Kidney capillary endothelial cell (primary cell): ENCODE data around the gene STARD6.
A peak's percentile ranks its signal among the peaks of the same experiment; 100 is the strongest.
"Not testable (repeated sequence)": the region's sequence is repeated elsewhere in the genome, so short reads cannot be mapped to it uniquely, and the experiment has no call there.

Source experiments
- DNase-seq: peaks from one replicate; pipeline ENCODE4 v3.0.0-alpha.2; 2018; ENCODE audit warnings: low spot score

The STARD6 gene, protein sequence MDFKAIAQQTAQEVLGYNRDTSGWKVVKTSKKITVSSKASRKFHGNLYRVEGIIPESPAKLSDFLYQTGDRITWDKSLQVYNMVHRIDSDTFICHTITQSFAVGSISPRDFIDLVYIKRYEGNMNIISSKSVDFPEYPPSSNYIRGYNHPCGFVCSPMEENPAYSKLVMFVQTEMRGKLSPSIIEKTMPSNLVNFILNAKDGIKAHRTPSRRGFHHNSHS

DNA sequence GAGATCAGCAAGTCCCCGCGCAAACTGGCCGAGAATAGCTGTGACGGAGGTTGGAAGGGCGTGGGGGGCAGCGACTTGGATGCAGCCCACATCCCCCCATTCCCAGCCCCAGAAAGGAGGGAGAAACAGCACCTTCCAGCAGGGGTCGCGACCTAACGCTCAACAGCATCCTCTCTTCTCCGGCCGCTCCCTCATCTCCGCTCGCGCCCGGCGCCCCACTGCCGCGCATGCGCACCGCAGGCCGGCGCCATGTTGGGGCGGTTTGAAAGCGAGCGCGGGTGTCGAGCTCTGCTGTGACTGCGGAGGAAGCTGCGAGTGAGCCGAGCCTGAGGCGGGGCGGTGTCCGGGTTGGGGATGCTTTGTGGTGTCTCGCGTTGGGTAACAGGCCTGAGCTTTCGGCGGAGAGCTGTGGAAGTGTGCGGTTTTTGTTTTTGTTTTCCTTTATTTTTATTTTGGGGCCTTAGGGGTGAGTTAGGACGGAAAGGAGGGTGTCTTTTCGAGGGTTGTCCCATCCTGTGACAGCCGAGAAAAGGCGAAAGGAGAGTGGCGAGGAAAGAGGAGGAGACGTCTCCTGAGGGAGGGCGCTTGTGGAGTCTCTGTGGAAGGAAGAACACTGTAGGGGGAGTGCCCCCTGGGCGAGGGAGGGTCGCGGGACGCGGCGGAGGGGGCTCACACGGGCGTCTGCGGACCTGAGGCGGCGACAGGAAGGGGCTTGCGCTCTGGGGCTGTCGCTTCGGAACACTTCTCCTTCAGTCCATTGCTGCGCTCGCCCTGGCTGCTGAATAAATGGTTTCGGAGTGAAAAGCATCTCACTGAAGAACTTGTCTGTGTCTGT is at the start of gene STARD6, which contains the start of gene C18orf54:
TSS of gene STARD6 (minus strand) at position 199 of the 835 bp plus-strand sequence. CDS start 3,285 bp downstream, outside the sequence.
TSS of gene C18orf54 (plus strand) at position 247 of the 835 bp plus-strand sequence. CDS start 2,667 bp downstream, outside the sequence.
- DNase-seq, result peak; percentile 89

DNA sequence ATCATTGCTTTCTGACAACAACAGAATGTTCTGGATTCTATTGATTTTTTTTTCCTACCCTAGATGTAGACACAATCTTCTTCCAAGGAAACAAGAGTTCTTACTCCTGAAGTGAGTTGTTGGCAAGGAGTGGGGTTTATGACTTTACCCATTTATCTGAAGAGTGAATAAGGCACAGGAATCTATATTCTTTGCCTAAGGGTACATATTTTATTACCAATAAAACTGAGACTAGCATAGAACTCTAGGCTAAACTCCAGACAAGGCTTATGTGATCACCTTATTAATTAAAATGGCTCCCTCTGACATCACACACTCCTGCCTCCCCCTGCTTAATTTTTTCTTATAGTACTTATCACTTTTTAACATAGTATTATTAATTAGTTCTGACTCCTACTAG is 47.6 kb upstream of the STARD6 start:
- DNase-seq, result no peak

DNA sequence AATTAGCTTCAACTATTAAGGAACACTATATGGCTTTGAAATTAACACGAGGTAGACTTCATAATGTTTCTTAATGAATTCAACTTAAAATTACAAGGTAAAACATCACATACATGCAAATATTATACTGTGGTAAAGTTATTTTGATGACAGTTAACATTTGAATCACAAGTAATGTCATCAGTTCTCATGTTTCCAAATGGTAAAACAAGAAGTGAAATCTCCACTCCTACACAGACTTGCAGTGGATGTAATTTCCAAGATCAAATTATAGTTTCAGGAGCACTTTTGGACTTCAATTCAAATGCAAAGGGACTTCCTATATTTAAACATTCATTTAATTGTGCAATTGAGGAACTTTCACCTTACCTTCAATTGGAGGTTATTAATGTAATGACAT is 39.1 kb upstream of the STARD6 start:
- DNase-seq, result no peak

DNA sequence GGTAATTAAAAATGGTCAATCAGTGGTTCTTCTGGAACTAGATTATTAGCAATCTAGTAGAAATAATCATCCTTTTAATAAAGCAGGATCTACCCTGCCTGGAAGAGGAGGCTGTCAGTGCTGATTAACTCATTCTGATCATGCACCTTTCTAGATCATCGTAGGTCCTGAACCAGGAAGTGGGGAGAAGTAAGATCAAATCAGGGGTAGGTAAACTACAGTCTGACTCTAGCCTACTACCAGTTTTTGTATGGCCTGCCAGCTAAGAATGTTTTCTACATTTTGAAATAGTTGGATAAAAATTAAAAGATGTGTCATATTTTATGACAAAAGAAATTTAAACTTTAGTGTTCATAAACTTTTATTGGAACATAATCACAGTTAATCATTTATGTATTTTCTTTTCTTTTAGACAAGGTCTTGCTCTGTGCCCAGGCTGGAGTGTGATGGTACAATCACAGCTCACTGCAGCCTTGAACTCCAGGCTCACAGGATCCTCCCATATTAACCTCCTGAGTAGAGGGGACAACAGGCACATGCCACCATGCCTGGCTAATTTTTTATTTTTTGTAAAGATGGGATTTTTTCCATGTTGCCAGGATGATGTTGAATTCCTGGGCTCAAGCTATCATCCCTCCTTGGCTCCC is 36.1 kb upstream of the STARD6 start:
- DNase-seq, result no peak

DNA sequence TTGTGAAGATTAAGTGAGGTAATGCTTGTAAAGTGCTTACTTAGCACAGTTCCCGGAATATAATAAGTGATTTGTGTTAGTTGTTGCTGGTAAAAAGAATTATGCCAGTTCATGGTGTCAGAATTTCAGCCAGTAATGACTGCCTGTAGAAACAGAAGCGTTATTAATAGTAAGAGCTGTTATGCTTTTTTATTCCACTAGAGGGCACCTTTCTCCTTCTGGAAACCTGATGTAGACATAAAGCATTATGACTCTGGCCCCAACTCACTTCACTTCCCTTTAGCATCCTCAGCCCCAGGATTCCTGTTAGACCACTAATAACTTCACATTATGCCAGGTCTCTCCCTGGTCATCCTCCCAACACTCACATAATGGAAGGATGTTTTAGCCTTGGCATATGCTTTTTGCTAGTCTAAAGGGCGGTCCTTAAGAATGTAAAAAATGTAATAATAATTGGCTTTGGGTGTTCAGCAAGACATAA is 34.9 kb upstream of the STARD6 start:
- DNase-seq, result peak; percentile 82

DNA sequence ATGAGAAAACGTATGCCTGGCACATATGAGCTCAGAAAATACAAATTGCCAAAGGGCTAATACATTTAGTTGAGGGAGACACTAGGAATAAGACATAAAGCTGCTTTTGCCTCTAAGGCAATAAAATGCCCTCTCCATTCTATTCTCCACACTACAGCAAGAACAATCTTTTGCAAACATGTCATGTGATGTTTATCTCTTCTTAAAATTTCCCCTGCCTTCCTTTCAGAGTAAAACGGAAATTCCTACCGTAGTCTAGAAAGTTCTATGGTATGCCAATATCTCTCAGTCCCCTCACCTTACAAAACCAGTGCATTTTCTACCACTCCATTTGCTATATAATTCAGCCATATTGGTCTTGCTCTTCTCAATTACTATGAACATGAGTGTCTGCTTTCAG is 33.2 kb upstream of the STARD6 start:
- DNase-seq, result no peak

DNA sequence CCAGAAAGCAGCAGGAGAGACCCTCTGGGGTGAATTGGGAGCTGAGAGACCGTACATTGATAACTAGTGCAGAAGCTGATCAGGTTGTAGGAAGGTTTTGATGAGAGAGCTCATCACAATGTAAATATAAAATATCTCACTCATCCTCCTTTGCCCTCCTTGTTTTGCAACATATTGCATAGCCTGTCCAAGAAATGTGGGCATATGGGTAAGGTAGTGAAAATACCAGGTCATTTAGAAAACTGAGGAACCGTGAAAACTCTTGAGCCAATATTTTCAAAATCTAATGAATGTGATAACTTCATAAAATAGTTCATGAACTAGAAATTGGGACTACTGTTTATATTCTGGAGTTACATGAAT is 31.5 kb upstream of the STARD6 start:
- DNase-seq, result no peak

DNA sequence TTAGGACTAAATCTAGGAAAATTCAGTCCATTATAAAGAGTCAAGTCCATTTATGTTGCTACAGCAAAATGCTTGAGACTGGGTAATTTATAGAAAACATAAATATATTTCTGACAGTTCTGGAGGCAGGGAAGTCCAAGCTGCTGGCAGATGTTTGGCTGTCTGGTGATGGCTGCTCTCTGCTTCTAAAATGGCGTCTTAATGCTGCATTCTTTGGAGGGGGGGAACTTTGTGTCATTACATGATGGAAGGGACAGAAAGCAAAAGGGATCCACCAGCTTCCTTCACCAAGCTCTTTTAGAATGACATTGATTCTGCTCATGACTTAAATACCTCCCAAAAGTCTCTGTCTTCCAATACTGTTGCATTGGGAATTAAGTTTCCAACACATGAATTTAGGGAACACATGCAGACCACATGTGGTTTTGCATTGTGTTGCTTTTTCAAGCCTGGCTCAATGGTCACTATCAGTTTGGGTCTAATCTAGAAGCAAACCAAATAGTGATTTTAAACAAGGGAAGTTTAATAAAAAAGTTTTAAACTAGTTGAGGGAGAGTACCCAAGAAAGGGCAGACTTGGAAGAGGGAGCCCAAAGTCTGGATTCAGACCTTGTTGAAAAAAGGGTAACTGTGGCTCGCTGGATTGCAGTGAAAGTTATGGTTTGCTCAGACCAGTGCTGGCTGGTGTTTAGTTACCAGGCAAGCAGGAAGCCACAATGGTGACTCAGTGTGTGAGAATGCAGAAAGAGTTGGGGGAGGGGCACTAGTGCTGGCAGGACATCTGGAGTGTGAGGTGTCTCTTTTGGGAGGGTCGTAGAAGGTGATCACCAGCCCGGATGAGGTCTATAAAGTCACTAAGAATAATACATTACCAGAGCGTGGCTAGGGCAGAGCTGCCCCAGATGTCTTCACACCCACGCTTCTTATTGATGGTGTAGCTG is 30.8 kb upstream of the STARD6 start:
- peak; percentile 92 for DNase-seq

DNA sequence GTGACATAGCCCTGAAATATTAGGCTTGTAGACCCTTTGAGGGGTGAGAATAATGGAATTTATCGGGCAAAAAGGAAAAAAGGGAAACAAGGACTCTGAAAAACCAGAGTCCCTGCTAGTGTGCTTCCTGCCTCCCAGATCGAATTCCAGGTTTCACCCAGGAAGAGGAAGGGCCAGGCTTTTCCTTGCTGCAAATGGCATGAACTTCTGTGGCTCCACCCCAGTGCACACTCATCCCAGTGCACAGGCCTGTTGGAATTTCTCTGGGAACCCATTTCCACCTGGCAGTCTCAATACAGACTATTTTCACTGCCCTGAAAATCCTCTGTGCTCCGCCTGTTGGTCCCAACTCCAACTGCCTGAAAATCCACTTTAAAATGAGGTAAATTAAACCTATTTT is 30.0 kb upstream of the STARD6 start:
- no peak for DNase-seq

DNA sequence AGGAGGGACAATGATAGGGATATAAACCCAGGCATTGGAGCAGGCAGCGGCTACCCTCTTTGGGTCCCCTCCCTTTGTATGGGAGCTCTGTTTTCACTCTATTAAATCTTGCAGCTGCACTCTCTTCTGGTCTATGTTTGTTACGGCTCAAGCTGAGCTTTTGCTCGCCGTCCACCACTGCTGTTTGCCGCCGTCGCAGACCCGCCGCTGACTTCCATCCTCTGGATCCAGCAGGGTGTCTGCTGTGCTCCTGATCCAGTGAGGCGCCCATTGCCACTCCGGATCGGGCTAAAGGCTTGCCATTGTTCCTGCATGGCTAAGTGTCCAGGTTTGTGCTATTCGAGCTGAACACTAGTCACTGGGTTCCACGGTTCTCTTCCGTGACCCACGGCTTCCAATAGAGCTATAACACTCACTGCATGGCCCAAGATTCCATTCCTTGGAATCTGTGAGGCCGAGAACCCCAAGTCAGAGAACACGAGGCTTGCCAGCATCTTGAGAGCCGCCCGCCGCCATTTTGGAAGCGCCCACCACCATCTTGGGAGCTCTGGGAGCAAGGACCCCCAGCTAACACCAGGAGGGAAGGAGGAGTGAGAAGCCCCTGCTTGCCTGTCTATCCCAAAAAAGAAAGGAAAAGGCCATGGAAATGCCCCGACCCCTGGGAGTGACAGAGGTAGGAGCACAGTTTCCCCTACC is 29.3 kb upstream of the STARD6 start:
- DNase-seq, result not testable (repeated sequence)

DNA sequence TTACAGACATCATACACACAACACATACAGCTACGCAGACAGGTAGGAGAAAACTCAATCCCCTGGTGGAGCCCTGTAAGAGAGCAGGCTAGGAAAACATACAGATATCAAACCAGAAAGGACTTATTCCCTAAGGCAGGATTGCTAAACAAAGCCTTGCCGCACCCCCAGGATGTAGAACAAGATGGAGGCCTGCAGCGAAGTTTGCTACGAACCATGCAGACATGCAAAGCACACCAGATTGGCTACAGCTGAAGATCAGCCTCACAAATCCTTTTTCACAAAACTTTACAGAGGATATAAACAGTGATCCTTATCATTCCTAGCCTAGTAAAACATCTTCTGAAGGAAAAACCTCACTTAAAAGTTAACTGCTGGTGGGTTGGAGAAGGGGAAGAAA is 28.4 kb upstream of the STARD6 start:
- DNase-seq, result no peak

DNA sequence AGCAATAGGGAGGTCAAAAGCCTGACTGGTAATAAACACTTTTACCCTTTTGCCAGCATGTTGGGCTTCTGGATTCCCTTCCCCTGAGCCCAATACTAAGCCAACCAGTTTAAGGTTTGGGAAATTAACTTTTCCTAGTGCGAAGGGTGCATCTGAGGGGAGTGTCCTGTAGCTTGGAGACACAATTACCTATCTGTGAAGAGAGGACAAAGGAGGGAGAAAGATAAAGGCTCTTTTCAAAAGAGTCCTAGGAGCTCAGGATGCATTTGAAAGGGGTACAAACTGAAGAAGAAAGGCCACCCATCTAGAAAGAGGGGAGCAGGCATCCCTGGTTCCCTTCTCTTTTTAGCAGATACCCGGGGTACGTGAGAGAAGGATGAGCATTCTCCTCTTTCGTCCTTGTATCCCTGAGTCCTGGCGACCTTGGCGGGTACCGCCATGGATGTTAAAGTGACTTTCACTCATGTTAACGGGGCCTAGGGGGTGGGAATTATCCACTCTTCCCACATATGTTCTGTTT is 25.1 kb upstream of the STARD6 start:
- DNase-seq, result no peak

DNA sequence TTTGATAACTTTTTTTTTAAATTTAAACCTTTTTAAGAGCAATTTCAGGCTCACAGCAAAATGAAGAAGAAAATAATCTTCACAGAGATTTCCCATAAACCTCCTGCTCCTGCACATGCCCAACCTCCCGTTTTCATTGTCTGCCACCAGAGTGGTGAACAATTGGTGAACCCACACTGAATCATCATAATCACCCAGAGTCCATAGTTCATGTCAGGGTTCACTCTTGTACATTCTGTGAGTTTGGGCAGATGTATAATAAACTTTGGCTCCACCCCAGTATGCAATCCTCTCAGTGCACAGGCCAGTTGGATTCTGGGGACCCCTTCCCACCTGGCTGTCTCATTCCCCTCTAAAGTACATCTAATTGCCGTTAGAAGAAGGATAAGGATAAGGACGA is 24.4 kb upstream of the STARD6 start:
- no peak for DNase-seq

DNA sequence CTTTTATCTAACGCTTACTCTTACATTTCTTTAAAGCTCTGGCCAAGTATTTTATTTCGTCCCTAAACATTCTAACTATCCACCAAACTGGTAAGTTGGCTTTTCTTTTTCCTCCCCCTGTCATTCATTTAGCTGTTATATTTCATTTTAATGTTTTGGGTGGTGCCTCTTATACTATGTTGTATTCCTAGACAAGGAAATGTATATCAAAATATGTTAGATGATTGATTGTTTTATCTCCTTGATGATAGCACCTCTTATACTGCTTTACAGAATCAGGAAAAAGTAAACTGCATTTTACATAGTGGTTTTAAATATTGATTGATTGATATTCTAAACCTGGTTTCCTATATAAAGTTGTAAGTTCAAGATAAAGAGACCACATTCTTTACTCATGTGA is 24.0 kb upstream of the STARD6 start:
- no peak for DNase-seq

DNA sequence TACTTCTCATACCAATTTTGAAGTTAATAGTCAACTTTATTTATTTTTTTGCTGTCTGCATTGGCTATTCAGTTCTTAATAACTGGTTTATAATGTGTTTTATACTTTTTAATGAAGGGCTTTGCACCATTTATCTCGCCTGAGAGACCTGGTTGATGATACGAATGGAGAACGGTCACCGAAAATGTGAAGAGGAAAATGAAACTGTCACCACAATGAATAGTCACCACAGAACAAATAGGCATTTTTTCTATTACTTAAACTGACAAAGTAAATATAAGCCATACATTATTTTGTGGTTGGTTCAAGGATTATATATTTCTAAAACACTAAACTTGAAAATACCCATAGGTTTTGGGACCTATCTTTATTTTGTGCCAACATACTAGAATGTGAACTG is 20.4 kb upstream of the STARD6 start:
- no peak for DNase-seq

DNA sequence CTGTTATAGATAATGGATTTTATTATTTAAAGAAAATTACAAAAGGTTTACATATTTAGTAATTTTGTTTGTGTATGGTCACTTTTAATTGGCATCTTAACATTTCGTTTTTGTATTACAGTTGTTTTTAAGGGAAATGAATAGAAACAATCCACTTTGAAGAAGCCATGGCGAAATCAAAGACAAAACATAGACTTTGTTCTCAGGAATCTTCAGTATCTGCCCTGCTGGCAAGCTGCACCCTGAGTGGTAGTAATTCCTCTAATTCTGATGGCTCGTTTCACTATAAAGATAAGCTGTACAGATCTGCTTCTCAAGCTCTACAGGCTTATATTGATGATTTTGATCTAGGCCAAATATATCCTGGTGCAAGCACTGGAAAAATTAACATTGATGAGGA is 2.7 kb upstream of the STARD6 start:
- DNase-seq, result no peak

DNA sequence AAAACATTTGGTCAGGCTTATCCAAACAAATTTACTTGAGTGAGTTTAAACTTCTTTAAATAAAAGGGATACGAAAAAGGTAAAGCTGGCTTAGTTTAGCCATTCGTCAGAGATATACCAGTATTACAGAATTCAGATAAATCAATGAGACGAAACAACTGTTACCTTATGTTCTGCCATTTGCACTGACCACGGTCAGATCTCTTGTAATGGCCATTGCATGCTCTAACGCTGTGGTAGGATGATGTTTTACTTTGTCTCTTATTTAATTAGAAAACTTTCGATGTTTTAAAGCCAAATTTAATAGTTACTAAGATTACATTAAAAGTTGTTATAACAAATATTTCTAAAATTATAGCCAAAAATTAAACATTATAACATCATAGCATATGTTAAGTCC is 1.6 kb upstream of the STARD6 start:
- peak; percentile 7 for DNase-seq

DNA sequence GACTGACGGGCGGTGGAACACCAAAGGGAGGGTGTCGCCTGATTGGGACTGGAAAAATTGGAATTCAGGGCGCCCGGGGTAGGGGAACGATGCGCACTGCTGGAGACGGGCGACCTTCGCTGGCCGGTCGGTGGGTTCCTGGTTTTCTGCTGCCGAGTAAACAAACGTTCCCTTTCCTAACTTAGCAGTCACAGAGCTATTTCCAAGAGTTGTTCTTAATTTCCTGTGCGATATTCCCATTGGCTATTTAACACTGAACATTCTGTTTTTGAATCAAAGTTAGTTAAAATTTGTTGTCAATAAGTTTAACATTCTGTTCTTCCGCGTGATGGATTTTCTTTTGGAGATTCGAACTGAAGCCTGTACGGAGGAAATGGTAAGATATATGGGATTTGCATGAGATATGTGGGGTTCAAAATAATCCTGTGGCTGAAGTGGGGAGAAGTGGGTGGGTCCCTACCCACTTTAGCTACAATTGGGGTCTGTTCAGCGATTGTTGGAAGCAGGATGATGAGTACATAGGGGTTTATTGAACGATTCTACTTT is 910 bp upstream of the STARD6 start:
- peak; percentile 21 for DNase-seq

DNA sequence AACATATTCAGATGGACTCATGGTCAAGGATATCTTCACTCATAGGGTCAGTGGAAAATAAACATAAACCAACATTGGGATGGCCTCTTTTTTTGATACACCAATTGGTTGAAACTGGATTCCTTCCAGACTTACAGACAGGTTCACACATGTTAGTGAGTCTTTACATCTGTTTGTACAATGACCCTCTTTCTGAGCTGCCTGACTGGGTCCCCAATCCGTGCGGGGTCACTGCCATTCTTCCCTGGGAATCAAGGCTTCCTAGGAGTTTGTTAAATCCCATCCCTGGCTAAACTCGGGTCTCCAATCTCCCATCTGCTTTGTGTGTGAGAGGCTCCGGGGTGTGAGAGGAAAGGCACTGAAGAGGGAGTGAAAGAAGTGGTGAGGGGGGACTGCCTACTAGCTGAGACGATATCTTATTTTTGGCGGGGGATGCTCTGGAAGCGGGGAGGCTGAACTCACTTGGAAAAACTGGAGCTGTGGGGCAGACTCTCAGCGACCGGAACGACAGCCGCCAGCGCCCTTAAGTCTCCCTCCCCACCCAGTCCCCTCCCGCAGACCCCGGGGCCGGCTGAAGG is 487 bp downstream of the STARD6 start:
- no peak for DNase-seq

DNA sequence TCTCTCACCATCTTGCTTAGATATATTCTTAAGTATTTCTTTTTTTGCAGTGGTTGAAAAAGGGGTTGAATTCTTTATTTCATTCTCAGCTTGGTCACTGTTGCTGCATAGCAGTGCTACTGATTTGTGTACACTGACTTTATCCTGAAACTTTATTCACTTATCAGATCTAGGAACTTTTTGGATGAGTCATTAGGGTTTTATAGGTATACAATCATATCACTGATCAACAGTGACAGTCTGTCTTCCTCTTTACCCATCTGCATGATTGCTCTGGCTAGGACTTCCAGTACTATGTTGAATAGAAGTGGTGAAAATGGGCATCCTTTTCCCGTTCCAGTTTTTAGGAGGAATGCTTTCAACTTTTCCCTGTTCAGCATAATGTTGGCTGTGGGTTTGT is 6.5 kb downstream of the STARD6 start:
- no peak for DNase-seq
